Activated CD8-positive, alpha-beta memory T cell treated with anti-CD3 and anti-CD28 coated beads, Interleukin-2, amount 50 U/mL, for 24 hours (primary cell): ENCODE measurements around the gene DDAH1.

ENCODE experiments used
- DNase-seq: peaks from one replicate; pipeline ENCODE4 v3.0.0-alpha.2; 2020; ENCODE audit errors: extremely low read depth

The DDAH1 gene

GRCh38 chr1:85393490-85393889 is 71.5 kb downstream of the DDAH1 start:
- no peak for DNase-seq

- no peak for DNase-seq
Measured at GRCh38 chr1:85388416-85388815, 76.5 kb downstream of the DDAH1 start.

GRCh38 chr1:85387781-85388180 is 77.2 kb downstream of the DDAH1 start:
- no peak for DNase-seq

GRCh38 chr1:85386068-85386722 is 78.8 kb downstream of the DDAH1 start:
- no peak for DNase-seq

GRCh38 chr1:85379203-85380136 is 85.5 kb downstream of the DDAH1 start:
- no peak for DNase-seq

GRCh38 chr1:85378534-85378933 is 86.4 kb downstream of the DDAH1 start:
- DNase-seq = no peak

GRCh38 chr1:85376356-85376755 is 88.6 kb downstream of the DDAH1 start:
- no peak for DNase-seq

- DNase-seq = no peak
Measured at GRCh38 chr1:85375493-85375892, 89.5 kb downstream of the DDAH1 start.

- DNase-seq = no peak
Measured at GRCh38 chr1:85374160-85374559, 90.8 kb downstream of the DDAH1 start.

GRCh38 chr1:85373378-85373708 is 91.6 kb downstream of the DDAH1 start:
- no peak for DNase-seq

- DNase-seq = no peak
Measured at GRCh38 chr1:85372683-85373377, 92.1 kb downstream of the DDAH1 start.

- no peak for DNase-seq
Measured at GRCh38 chr1:85371021-85371420, 93.9 kb downstream of the DDAH1 start.

- no peak for DNase-seq
Measured at GRCh38 chr1:85368073-85368770, 96.7 kb downstream of the DDAH1 start.

GRCh38 chr1:85366391-85367170 is 98.4 kb downstream of the DDAH1 start:
- DNase-seq = no peak

GRCh38 chr1:85365851-85366250 is 99.1 kb downstream of the DDAH1 start:
- no peak for DNase-seq

- DNase-seq = no peak
Measured at GRCh38 chr1:85363521-85363920, 101.4 kb downstream of the DDAH1 start.

GRCh38 chr1:85363092-85363491 is 101.9 kb downstream of the DDAH1 start:
- no peak for DNase-seq

- no peak for DNase-seq
Measured at GRCh38 chr1:85361606-85362296, 103.2 kb downstream of the DDAH1 start.

- DNase-seq = no peak
Measured at GRCh38 chr1:85360730-85361493, 104.0 kb downstream of the DDAH1 start.
